ENCODE measurements around the gene PLAAT3.
"Not testable (repeated sequence)": the region's sequence is repeated elsewhere in the genome, so short reads cannot be mapped to it uniquely, and the experiment has no call there.

Gene PLAAT3

GRCh38 chr11:63614136-63614671 lies at the start of gene PLAAT3:
Gene PLAAT3, minus strand, starts transcription at chr11:63614433. Its CDS starts 419 bp downstream, at chr11:63614014.
- DNase-seq = peak in 50 of 56 donors; percentile 32 to 87 (median 68)

GRCh38 chr11:63663809-63664208 lies 49.6 kb upstream of the PLAAT3 start:
- no peak for DNase-seq

- no peak for DNase-seq
These were observed 46.7 kb upstream of the PLAAT3 start for GRCh38 chr11:63660972-63661371.

GRCh38 chr11:63652671-63653070 lies 38.4 kb upstream of the PLAAT3 start:
- no peak for DNase-seq

GRCh38 chr11:63643205-63643604 lies 29.0 kb upstream of the PLAAT3 start:
- no peak for DNase-seq

- DNase-seq = no peak
These were observed 27.5 kb upstream of the PLAAT3 start for GRCh38 chr11:63641727-63642126.

GRCh38 chr11:63639199-63639832 lies 25.1 kb upstream of the PLAAT3 start:
- no peak for DNase-seq

- not testable (repeated sequence) for DNase-seq
These were observed 24.2 kb upstream of the PLAAT3 start for GRCh38 chr11:63638436-63638835.

GRCh38 chr11:63635762-63636465 lies 21.7 kb upstream of the PLAAT3 start:
- peak in 47 of 56 donors; percentile 7 to 81 (median 49) for DNase-seq

GRCh38 chr11:63629426-63629825 lies 15.2 kb upstream of the PLAAT3 start:
- no peak for DNase-seq

GRCh38 chr11:63623513-63624140 lies 9.4 kb upstream of the PLAAT3 start:
- no peak for DNase-seq

GRCh38 chr11:63622323-63622722 lies 8.1 kb upstream of the PLAAT3 start:
- no peak for DNase-seq

- DNase-seq = no peak
These were observed 6.8 kb upstream of the PLAAT3 start for GRCh38 chr11:63621071-63621470.

- no peak for DNase-seq
These were observed 5.7 kb upstream of the PLAAT3 start for GRCh38 chr11:63619967-63620366.

- DNase-seq = not testable (repeated sequence)
These were observed 3.5 kb upstream of the PLAAT3 start for GRCh38 chr11:63617686-63618085.

GRCh38 chr11:63616953-63617352 lies 2.7 kb upstream of the PLAAT3 start:
- DNase-seq = no peak

GRCh38 chr11:63613517-63614135 lies 607 bp downstream of the PLAAT3 start:
- DNase-seq = peak in 50 of 56 donors; percentile 29 to 87 (median 69)

GRCh38 chr11:63612181-63612580 lies 2.1 kb downstream of the PLAAT3 start:
- no peak for DNase-seq

- DNase-seq = no peak
These were observed 2.9 kb downstream of the PLAAT3 start for GRCh38 chr11:63611395-63611747.

- peak in 19 of 56 donors; percentile 18 to 66 (median 36) for DNase-seq
These were observed 3.4 kb downstream of the PLAAT3 start for GRCh38 chr11:63610604-63611394.
